ENCODE measurements around the gene PTH1R.

The PTH1R gene

DNA sequence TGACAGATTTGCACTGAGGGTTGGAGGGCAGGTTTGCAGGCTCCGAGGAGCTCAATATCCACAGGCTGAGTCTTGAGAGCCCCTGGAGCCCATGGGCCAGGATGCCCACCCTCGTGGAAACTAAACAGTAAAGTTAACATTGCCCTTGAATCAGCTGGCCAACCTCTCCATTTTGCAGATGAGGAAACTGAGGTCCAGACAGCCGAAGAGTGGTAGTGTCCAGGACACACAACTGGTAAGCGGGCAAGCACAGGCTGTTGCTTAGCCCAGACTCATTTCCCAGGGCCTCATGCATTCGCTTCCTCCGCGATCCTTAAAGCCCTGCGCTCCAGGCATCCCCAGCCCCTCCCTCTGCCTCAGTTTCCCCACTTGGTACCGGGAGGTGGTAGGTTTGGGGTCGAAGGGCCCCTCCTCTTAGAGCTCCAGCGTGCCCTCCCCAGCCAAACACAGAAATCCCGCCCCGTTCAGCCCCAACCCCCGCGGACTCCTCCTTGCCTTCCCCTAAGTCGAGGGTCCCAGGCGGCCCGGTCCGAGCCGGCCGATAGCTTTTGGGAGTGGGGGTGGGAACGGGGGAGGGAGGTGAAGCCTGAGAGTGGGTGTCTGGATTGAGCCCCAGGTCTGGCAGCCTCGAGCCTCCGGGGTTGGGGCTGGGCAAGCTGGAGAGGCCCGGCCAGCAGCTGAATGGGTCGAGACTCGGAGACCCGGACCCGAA lies 3.5 kb downstream of the PTH1R start:
- Mint-ChIP-seq H3K36me3 (ENCODE audit: low read depth) (no peaks in the 10 kb centered on the region), H3K27me3 (ENCODE audit: low read depth) (peaks cover 58% of the 10 kb centered on the region), H3K27ac (no peak overlapping the region), H3K9me3 (no peaks in the 10 kb centered on the region), H3K4me3 (peak overlapping the region; percentile 27), H3K4me1 (ENCODE audit: low read depth) (peaks cover 3% of the 10 kb centered on the region)

DNA sequence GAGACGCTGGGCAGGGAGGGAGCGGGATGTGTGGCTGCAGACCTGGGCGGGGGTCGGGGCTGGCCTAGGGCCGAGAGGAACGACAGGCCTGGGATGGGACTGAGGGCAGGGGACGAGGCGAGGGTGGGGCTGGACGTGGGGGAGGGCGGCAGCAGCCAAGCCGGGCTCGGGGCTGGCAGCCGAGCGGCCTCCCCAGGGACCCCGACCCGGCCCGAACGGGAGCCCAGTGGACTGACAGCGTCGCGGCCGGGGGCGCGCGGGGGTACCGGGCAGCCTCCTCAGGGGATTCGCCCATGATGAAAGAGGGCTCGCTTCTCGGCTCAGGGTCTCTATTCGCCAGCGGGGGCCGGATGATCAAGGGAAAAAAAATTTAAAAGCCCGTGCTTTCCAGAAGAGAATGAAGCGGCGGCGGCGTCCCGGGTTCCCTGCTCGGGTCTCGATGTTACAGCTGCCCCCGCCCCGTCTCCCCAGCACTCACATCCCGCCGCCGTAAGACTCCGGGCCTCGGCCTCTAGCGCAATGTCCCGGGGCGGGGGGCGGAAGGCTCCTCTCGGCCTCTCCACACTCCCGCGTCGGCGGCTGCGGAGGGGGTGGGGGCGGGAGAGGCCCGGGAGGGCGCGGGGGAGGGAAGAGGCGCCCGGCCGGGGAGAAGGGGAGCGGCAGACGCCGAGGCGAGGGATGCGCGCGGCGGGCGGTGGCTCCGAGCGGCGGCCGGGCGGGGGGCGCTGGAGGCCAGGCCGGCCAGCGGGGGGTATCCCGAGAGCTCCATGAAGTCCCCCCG lies 4.3 kb downstream of the PTH1R start:
- Mint-ChIP-seq H3K9me3 (no peaks in the 10 kb centered on the region), H3K4me1 (ENCODE audit: low read depth) (peaks cover 3% of the 10 kb centered on the region), H3K27ac (no peak overlapping the region), H3K36me3 (ENCODE audit: low read depth) (no peaks in the 10 kb centered on the region), H3K4me3 (peak overlapping the region; percentile 46), H3K27me3 (ENCODE audit: low read depth) (peaks cover 60% of the 10 kb centered on the region)

GRCh38 chr3:46882377-46883053 lies 5.0 kb downstream of the PTH1R start:
- H3K27ac Mint-ChIP-seq, result no peak overlapping the region
- no peaks in the 10 kb centered on the region for H3K9me3 Mint-ChIP-seq
- H3K36me3 Mint-ChIP-seq (ENCODE audit: low read depth), result no peaks in the 10 kb centered on the region
- H3K4me3 Mint-ChIP-seq, result peak overlapping the region; percentile 48
- peaks cover 3% of the 10 kb centered on the region for H3K4me1 Mint-ChIP-seq (ENCODE audit: low read depth)
- peaks cover 67% of the 10 kb centered on the region for H3K27me3 Mint-ChIP-seq (ENCODE audit: low read depth)

GRCh38 chr3:46883054-46883829 lies 5.7 kb downstream of the PTH1R start:
- Mint-ChIP-seq H3K27me3 (ENCODE audit: low read depth) (peaks cover 74% of the 10 kb centered on the region), H3K36me3 (ENCODE audit: low read depth) (no peaks in the 10 kb centered on the region), H3K4me1 (ENCODE audit: low read depth) (peaks cover 3% of the 10 kb centered on the region), H3K9me3 (no peaks in the 10 kb centered on the region), H3K4me3 (no peak overlapping the region), H3K27ac (no peak overlapping the region)

- peaks cover 76% of the 10 kb centered on the region for H3K27me3 Mint-ChIP-seq (ENCODE audit: low read depth)
- no peak overlapping the region for H3K4me3 Mint-ChIP-seq
- H3K27ac Mint-ChIP-seq, result no peak overlapping the region
- peaks cover 3% of the 10 kb centered on the region for H3K4me1 Mint-ChIP-seq (ENCODE audit: low read depth)
- H3K36me3 Mint-ChIP-seq (ENCODE audit: low read depth), result no peaks in the 10 kb centered on the region
- H3K9me3 Mint-ChIP-seq, result no peaks in the 10 kb centered on the region
Measured at GRCh38 chr3:46883830-46884185, 6.3 kb downstream of the PTH1R start.

GRCh38 chr3:46884427-46884826 lies 6.9 kb downstream of the PTH1R start:
- peaks cover 3% of the 10 kb centered on the region for H3K4me1 Mint-ChIP-seq (ENCODE audit: low read depth)
- H3K4me3 Mint-ChIP-seq, result no peak overlapping the region
- H3K9me3 Mint-ChIP-seq, result no peaks in the 10 kb centered on the region
- H3K27ac Mint-ChIP-seq, result no peak overlapping the region
- H3K36me3 Mint-ChIP-seq (ENCODE audit: low read depth), result no peaks in the 10 kb centered on the region
- H3K27me3 Mint-ChIP-seq (ENCODE audit: low read depth), result peaks cover 76% of the 10 kb centered on the region

GRCh38 chr3:46884929-46885328 lies 7.4 kb downstream of the PTH1R start:
- Mint-ChIP-seq H3K27ac (no peak overlapping the region), H3K9me3 (no peaks in the 10 kb centered on the region), H3K4me3 (no peak overlapping the region), H3K4me1 (ENCODE audit: low read depth) (peaks cover 3% of the 10 kb centered on the region), H3K27me3 (ENCODE audit: low read depth) (peaks cover 74% of the 10 kb centered on the region), H3K36me3 (ENCODE audit: low read depth) (no peaks in the 10 kb centered on the region)

DNA sequence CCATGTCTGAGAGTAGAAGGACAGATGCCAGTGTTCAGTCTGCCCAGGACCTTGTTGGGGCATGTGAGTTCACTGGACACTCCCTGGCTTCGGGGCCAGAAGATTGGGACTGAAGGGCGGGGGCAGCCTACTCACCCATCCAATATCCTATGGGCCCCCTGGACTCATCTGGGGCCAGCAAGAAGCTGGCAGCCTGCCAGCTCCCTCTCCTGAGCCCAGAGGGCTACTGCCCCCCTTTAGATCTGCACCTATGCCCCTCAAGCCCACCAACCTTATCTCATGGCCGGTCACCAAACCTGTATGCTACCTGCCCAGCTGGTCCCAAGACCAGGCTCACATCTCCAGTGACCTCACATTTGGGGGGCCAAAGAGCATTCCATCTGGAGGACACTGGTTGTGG lies 8.1 kb downstream of the PTH1R start:
- Mint-ChIP-seq H3K36me3 (ENCODE audit: low read depth) (no peaks in the 10 kb centered on the region), H3K4me3 (no peak overlapping the region), H3K27me3 (ENCODE audit: low read depth) (peaks cover 68% of the 10 kb centered on the region), H3K9me3 (no peaks in the 10 kb centered on the region), H3K27ac (no peak overlapping the region), H3K4me1 (ENCODE audit: low read depth) (peaks cover 1% of the 10 kb centered on the region)

GRCh38 chr3:46887980-46888494 lies 10.5 kb downstream of the PTH1R start:
- Mint-ChIP-seq H3K36me3 (ENCODE audit: low read depth) (no peaks in the 10 kb centered on the region), H3K4me1 (ENCODE audit: low read depth) (peaks cover 1% of the 10 kb centered on the region), H3K27ac (no peak overlapping the region), H3K27me3 (ENCODE audit: low read depth) (peaks cover 76% of the 10 kb centered on the region), H3K4me3 (no peak overlapping the region), H3K9me3 (no peaks in the 10 kb centered on the region)

GRCh38 chr3:46888705-46889104 lies 11.2 kb downstream of the PTH1R start:
- Mint-ChIP-seq H3K27ac (no peak overlapping the region), H3K36me3 (ENCODE audit: low read depth) (no peaks in the 10 kb centered on the region), H3K9me3 (no peaks in the 10 kb centered on the region), H3K4me3 (no peak overlapping the region), H3K27me3 (ENCODE audit: low read depth) (peaks cover 79% of the 10 kb centered on the region), H3K4me1 (ENCODE audit: low read depth) (peaks cover 2% of the 10 kb centered on the region)

- Mint-ChIP-seq H3K9me3 (no peaks in the 10 kb centered on the region), H3K4me3 (no peak overlapping the region), H3K36me3 (ENCODE audit: low read depth) (no peaks in the 10 kb centered on the region), H3K27ac (no peak overlapping the region), H3K4me1 (ENCODE audit: low read depth) (peaks cover 3% of the 10 kb centered on the region), H3K27me3 (ENCODE audit: low read depth) (peaks cover 77% of the 10 kb centered on the region)
Measured at GRCh38 chr3:46889381-46890110, 12.0 kb downstream of the PTH1R start.

DNA sequence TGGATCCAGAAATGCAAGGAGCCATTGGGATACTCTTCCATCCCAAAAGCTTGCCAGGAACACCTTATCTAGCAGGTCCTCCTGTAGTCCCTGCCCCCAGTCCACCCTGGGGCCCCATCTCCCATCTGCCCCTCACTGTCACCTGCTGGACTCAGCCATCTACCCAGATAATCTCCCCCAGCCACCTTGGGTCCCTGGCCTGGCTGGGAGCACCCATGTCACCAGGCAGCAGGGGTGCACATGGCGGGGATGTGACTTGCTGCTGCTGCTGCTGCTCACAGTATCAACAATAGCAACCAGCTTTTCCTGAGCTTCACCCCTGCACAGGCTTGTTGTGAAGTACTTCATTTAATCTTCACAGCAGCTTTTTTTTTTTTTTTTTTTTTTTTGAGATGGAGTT lies 12.6 kb downstream of the PTH1R start:
- Mint-ChIP-seq H3K36me3 (ENCODE audit: low read depth) (no peaks in the 10 kb centered on the region), H3K9me3 (no peaks in the 10 kb centered on the region), H3K27ac (no peak overlapping the region), H3K4me3 (no peak overlapping the region), H3K27me3 (ENCODE audit: low read depth) (peaks cover 75% of the 10 kb centered on the region), H3K4me1 (ENCODE audit: low read depth) (peaks cover 4% of the 10 kb centered on the region)

DNA sequence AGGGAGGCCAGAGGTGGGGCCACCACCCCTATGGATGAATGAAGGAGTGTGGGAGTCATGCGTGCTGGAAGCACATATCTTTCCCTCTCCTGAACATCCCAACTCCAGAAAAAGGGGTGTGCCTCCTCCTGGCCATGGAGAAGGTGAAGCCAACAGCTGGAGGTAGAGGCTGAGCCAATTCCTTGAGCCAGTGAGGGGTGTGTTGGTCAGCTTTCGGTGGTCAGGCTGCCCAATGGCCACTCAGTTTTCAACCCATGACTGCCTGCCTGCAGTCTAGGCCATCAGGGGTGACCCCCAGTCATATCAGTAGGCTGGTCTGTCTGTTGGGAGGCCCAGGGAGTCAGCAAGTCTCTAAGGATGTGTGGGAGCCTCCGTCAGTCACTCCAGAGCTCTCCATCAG lies 13.6 kb downstream of the PTH1R start:
- Mint-ChIP-seq H3K4me3 (no peak overlapping the region), H3K9me3 (no peaks in the 10 kb centered on the region), H3K36me3 (ENCODE audit: low read depth) (no peaks in the 10 kb centered on the region)

More for the DNA sequence above, 13.6 kb downstream of the PTH1R start:
- no peak overlapping the region for H3K27ac Mint-ChIP-seq
- H3K27me3 Mint-ChIP-seq (ENCODE audit: low read depth), result peaks cover 74% of the 10 kb centered on the region
- H3K4me1 Mint-ChIP-seq (ENCODE audit: low read depth), result peaks cover 6% of the 10 kb centered on the region
